ENCODE results near the gene WDR47.
"Not testable (repeated sequence)": the region's sequence is repeated elsewhere in the genome, so short reads cannot be mapped to it uniquely, and the experiment has no call there.

WDR47 gene

GRCh38 chr1:108962681-108963051 is 79.2 kb downstream of the WDR47 start:
- DNase-seq (ENCODE audit: low spot score): peak; percentile 22

GRCh38 chr1:108961752-108962486 is 80.0 kb downstream of the WDR47 start:
- no peak for DNase-seq (ENCODE audit: low spot score)

DNA sequence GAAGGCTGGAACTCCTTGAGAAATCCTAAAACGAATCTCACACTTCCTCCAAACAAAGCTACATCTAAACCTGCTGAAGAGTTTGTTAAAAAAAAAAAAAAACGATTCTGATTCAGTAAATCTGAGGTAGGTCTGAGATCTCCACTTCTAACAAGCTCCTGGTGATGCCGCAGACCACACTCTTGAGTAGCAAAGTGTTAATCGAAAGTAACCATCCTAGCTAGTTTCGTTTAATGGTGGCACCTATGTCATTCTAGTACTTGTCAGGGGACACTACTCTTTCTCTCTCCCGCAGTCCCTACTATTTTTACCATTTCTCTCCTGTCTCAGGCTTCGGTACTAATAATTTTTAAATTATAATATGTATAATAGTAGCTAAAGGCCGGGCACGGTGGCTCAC is 80.7 kb downstream of the WDR47 start:
- peak; percentile 46 for DNase-seq (ENCODE audit: low spot score)

GRCh38 chr1:108960719-108961118 is 81.2 kb downstream of the WDR47 start:
- DNase-seq (ENCODE audit: low spot score): no peak

GRCh38 chr1:108957888-108958287 is 84.0 kb downstream of the WDR47 start:
- DNase-seq (ENCODE audit: low spot score): no peak

DNA sequence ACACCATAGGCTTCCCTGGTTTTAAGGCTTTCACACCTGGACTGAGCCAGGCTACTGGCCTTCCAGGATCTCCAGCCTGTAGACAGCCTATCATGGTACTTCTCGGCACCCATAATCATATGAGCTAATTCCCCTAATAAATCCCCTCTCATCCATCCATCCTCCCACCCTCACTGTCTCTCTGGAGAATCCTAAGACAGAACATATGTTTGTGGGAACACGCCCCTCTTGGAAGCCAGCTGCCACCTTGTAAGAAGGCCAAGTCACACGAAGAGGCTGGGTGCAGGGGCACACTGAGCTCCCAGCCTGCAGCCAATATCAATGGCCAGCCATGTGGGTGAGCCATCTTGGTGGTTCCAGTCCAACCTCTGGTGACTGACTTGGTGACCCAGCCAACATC is 86.0 kb downstream of the WDR47 start:
- no peak for DNase-seq (ENCODE audit: low spot score)

DNA sequence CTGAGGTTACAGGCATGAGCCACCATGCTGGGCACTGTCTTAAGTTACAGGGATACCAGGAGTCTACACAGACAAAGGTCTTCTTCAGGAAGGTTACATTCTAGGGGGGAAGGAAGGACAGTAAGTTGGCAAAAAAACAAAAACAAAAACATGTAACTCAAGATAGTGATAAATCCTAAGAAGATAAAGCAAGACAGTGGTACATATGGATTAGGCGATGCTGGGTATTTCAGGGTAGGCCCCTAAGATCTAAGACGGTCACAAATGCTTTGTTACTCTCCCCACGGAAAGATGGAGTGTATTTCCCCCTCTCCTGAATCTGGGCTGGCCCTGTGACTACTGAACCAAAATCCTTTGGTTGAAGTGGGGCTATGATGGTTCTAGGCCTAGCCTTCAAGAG is 86.8 kb downstream of the WDR47 start:
- no peak for DNase-seq (ENCODE audit: low spot score)

- DNase-seq (ENCODE audit: low spot score): no peak
Measured at GRCh38 chr1:108953452-108953851, 88.5 kb downstream of the WDR47 start.

GRCh38 chr1:108951242-108951641 is 90.7 kb downstream of the WDR47 start:
- no peak for DNase-seq (ENCODE audit: low spot score)

DNA sequence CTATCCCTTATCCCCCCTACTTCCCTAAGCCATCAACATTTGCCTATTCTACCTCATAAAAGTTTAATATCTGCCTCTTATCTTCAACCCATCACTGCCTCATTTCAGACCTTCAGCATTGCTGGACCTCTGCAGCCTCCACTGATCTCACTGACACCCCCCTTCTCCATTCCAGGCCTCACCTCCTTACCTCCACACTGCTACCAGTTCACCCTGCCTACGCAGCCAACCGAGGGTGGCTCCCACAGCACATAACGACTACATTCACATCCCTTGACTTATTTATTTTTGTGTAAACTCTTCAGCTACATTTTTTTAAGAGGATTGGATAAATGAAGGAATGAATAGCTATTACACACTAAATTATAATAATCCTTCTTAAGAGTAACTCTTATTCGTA is 92.9 kb downstream of the WDR47 start:
- no peak for DNase-seq (ENCODE audit: low spot score)

GRCh38 chr1:108947871-108948525 is 93.9 kb downstream of the WDR47 start:
- DNase-seq (ENCODE audit: low spot score): no peak

DNA sequence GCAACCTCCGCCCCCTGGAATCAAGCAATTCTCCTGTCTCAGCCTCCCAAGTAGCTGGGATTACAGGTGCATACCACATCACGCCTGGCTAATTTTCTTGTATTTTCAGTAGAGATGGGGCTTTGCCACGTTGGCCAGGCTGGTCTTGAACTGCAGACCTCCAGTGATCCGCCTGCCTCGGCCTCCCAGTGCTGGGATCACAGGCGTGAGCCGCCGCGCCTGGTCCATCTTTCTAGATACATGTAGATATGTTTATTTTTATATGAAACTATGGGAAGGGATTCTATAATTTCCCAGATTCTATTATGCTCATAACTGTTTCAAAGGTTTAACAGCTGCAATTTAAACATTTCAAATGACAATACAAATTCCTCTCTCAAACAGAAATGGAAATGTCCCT is 105.7 kb downstream of the WDR47 start:
- DNase-seq (ENCODE audit: low spot score): no peak

DNA sequence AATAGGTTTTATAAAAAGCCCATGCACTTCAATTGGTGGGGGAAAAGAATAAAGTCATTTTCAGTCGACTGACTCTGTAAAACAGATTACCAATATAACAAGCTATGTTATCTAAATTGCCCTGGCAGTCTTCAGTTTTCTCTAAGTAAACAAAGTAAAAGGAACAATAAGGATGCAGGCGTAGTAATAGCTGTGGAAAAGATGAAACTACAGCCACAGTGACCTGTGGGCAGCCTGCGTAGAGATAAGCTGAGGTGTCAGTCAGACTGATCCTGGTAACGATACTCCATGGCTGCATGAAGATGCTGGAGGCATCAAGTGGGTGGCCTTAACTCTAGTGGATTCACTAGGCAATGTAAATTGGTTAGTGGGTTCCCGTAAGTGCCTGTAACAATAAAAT is 108.0 kb downstream of the WDR47 start:
- DNase-seq (ENCODE audit: low spot score): no peak

DNA sequence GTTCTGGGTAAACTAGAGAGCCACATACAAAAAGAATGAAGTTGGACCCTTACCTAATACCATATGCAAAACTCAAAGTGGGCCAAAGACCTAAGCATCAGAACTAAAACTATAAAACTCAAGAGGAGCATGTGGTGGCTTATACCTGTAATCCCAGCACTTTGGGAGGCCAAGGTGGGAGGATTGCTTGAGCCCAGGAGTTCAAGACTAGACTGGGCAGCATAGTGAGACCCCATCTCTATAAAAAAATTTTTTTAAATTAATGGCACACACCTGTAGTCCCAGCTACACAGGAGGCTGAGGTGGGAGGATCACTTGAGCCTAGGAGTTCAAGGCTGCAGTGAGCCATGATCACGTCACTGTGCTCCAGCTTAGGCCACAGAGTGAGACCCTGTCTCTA is 114.3 kb downstream of the WDR47 start:
- not testable (repeated sequence) for DNase-seq (ENCODE audit: low spot score)

DNA sequence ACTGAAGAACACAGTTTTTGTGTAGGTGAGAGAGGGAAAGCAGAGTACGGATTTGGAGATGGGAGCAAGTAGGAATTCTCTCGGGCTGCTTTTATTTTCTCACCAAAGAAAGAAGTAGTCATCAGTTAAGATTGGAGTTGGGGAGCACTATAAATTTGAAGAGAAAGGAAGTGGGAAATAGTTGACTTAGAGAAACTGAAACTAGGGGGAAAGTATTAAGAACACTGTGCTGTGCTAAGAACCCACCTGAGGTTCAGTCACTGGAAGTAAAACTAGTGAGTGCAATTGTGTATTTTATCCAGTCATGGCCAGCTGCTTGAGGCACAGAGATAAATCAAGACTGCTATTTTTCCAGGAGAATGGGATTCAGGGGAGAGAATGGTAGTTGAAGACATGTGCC is 116.0 kb downstream of the WDR47 start:
- no peak for DNase-seq (ENCODE audit: low spot score)
